Fibroblast of lung (primary cell): ENCODE data around the gene PABPN1L. TPM values are rescaled to one million over a fixed set of nuclear protein-coding genes. Genes with fewer than 3 reads are reported as not detected.

Source experiments
- DNase-seq, 2 donors: peaks; one replicate each; pipeline versions ENCODE4 v3.0.0 to v3.0.0-alpha.2; 2010; ENCODE audit warnings: low read depth in 2 of 2
- H2AFZ ChIP-seq: 2 replicates; pipeline ENCODE4 v1.5.1; 2012; ENCODE audit warnings: low read length, control low read depth, inconsistent platforms
- H3K27ac ChIP-seq: 2 replicates; pipeline ENCODE4 v1.5.1; 2011; ENCODE audit warnings: low read length, control low read depth; ENCODE audit not compliant: insufficient read depth
- H3K27me3 ChIP-seq: 2 replicates; pipeline ENCODE4 v1.5.1; 2011; ENCODE audit warnings: mild to moderate bottlenecking, low read length; ENCODE audit not compliant: control insufficient read depth, insufficient read depth
- H3K36me3 ChIP-seq: 2 replicates; pipeline ENCODE4 v1.5.1; 2011; ENCODE audit warnings: low read length; ENCODE audit not compliant: control insufficient read depth, insufficient read depth
- H3K4me1 ChIP-seq: 2 replicates; pipeline ENCODE4 v1.5.1; 2011; ENCODE audit warnings: low read length; ENCODE audit not compliant: control insufficient read depth, insufficient read depth; ENCODE audit errors: extremely low read depth
- H3K4me2 ChIP-seq: 2 replicates; pipeline ENCODE4 v1.5.1; 2011; ENCODE audit warnings: low read length, control low read depth; ENCODE audit not compliant: insufficient read depth; ENCODE audit errors: extremely low read depth
- H3K4me3 ChIP-seq, 4 experiments: fragments of 200-600 bp in 1 of 4; sonication (generic) in 1 of 4; replicated peaks in 1 of 4; 2 replicates each; pipeline ENCODE4 v1.5.1; 2011 to 2016; ENCODE audit warnings: low read length in 4 of 4, low read depth in 3 of 4, mild to moderate bottlenecking in 3 of 4, control low read depth in 2 of 4, inconsistent platforms in 1 of 4, mixed read lengths in 1 of 4; ENCODE audit not compliant: insufficient read depth in 1 of 4; ENCODE audit errors: control extremely low read depth in 1 of 4
- H3K79me2 ChIP-seq: 2 replicates; pipeline ENCODE4 v1.5.1; 2012; ENCODE audit warnings: mild to moderate bottlenecking, low read length, inconsistent platforms; ENCODE audit not compliant: control insufficient read depth, insufficient read depth
- H3K9ac ChIP-seq: 2 replicates; pipeline ENCODE4 v1.5.1; 2011; ENCODE audit warnings: mild to moderate bottlenecking, low read length, control low read depth; ENCODE audit not compliant: insufficient read depth
- H3K9me3 ChIP-seq: 2 replicates; pipeline ENCODE4 v1.5.1; 2012; ENCODE audit warnings: low read depth, low read length; ENCODE audit not compliant: control insufficient read depth, insufficient read depth
- H4K20me1 ChIP-seq: 2 replicates; pipeline ENCODE4 v1.5.1; 2011; ENCODE audit warnings: low read length; ENCODE audit not compliant: control insufficient read depth, insufficient read depth; ENCODE audit errors: extremely low read depth
- CTCF ChIP-seq, 2 donors: IDR thresholded peaks in 1 of 2; conservative IDR thresholded peaks in 1 of 2; 1 replicate in 1 of 2; 2 replicates in 1 of 2; pipeline ENCODE4 v1.5.1; 2011 to 2012; ENCODE audit warnings: low read length in 2 of 2, control low read depth in 1 of 2, inconsistent platforms in 1 of 2, low read depth in 1 of 2, mild to moderate bottlenecking in 1 of 2
- EZH2 ChIP-seq: IDR thresholded peaks from 2 replicates; pipeline ENCODE4 v1.5.1; 2012; ENCODE audit warnings: low read length, control low read depth, mild to moderate bottlenecking; ENCODE audit errors: missing control alignments
- polyA plus RNA-seq, 2 donors: library from polyadenylated mRNA; depleted of rRNA in 1 of 2; stranded (reverse) in 1 of 2; unstranded in 1 of 2; fragments of >200 nt; gene quantifications; 2 replicates each; pipeline ENCODE4 v1.2.1, GENCODE V29; 2011 to 2012; ENCODE audit warnings: missing spikeins in 1 of 2
- total RNA-seq: library from RNA; depleted of rRNA; stranded (reverse); fragments of >200 nt; gene quantifications from 2 replicates; pipeline ENCODE4 v1.2.1, GENCODE V29; 2014

PABPN1L gene
- total and polyA plus RNA-seq, 2 donors (not counting 1 experiment from before 2014, with no cell fraction given): not detected

- Histone ChIP-seq H3K9me3 (no peaks in the 10 kb centered on the region), H3K79me2 (no peaks in the 10 kb centered on the region), H3K27ac (no peak overlapping the region), H4K20me1 (no peaks in the 10 kb centered on the region), H3K4me2 (no peak overlapping the region), H3K9ac (no peak overlapping the region), H2AFZ (no peak overlapping the region), H3K4me3 (no peak overlapping the region), H3K36me3 (no peaks in the 10 kb centered on the region), H3K4me1 (peaks cover 17% of the 10 kb centered on the region), H3K27me3 (no peaks in the 10 kb centered on the region)
- TF ChIP-seq EZH2 (no peak), CTCF (conservative IDR thresholded peaks at IDR 0.05 in 1 of 2, IDR thresholded peaks at IDR 0.05 in 1 of 2; ENCODE audit: low read depth in 1 of 2, low read length in 2 of 2) (no peak)
- no peak for DNase-seq
Measured at GRCh38 chr16:88888461-88889387, 22.3 kb upstream of the PABPN1L start.

- Histone ChIP-seq H3K27me3 (no peaks in the 10 kb centered on the region), H4K20me1 (no peaks in the 10 kb centered on the region), H3K4me1 (peaks cover 17% of the 10 kb centered on the region), H2AFZ (no peak overlapping the region), H3K4me3 (no peak overlapping the region), H3K9ac (no peak overlapping the region), H3K79me2 (no peaks in the 10 kb centered on the region), H3K4me2 (no peak overlapping the region), H3K27ac (peak overlapping the region; percentile 26), H3K36me3 (no peaks in the 10 kb centered on the region), H3K9me3 (no peaks in the 10 kb centered on the region)
- DNase-seq: no peak
- TF ChIP-seq CTCF (conservative IDR thresholded peaks at IDR 0.05 in 1 of 2, IDR thresholded peaks at IDR 0.05 in 1 of 2; ENCODE audit: low read depth in 1 of 2, low read length in 2 of 2) (no peak), EZH2 (no peak)
Measured at GRCh38 chr16:88888057-88888456, 21.6 kb upstream of the PABPN1L start.

GRCh38 chr16:88886845-88887521, 20.5 kb upstream of the PABPN1L start:
- Histone ChIP-seq H3K79me2 (no peaks in the 10 kb centered on the region), H3K27ac (peak overlapping the region; percentile 26), H3K36me3 (no peaks in the 10 kb centered on the region), H3K4me1 (peaks cover 17% of the 10 kb centered on the region), H3K9me3 (no peaks in the 10 kb centered on the region), H2AFZ (peak overlapping the region; percentile 5), H3K4me2 (peak overlapping the region; percentile 15), H4K20me1 (no peaks in the 10 kb centered on the region), H3K27me3 (no peaks in the 10 kb centered on the region), H3K9ac (peak overlapping the region; percentile 23), H3K4me3 (no peak overlapping the region)
- peak in 1 of 2 donors; percentile 96 for DNase-seq
- TF ChIP-seq EZH2 (no peak), CTCF (conservative IDR thresholded peaks at IDR 0.05 in 1 of 2, IDR thresholded peaks at IDR 0.05 in 1 of 2; ENCODE audit: low read depth in 1 of 2, low read length in 2 of 2) (peak; percentile 30 to 32)
